Activated CD8-positive, alpha-beta memory T cell treated with anti-CD3 and anti-CD28 coated beads for 48 hours (primary cell): ENCODE results near the gene IGF1R.
"Not testable (repeated sequence)": the region's sequence is repeated elsewhere in the genome, so short reads cannot be mapped to it uniquely, and the experiment has no call there.

Experiments used
- DNase-seq, 3 experiments: peaks; one replicate each; pipeline ENCODE4 v3.0.0-alpha.2; 2020; ENCODE audit warnings: low read depth in 2 of 3, low spot score in 2 of 3

IGF1R gene

GRCh38 chr15:98981851-98982722, 333.7 kb downstream of the IGF1R start:
- DNase-seq = no peak

- no peak for DNase-seq
Observed at GRCh38 chr15:98983334-98983733, 335.0 kb downstream of the IGF1R start.

- no peak for DNase-seq
Observed at GRCh38 chr15:98986281-98986680, 337.9 kb downstream of the IGF1R start.

GRCh38 chr15:98994892-98995291, 346.6 kb downstream of the IGF1R start:
- DNase-seq = no peak

GRCh38 chr15:98996169-98996568, 347.8 kb downstream of the IGF1R start:
- no peak for DNase-seq

GRCh38 chr15:98996624-98997023, 348.3 kb downstream of the IGF1R start:
- DNase-seq = no peak

- DNase-seq = no peak
Observed at GRCh38 chr15:98997312-98997711, 349.0 kb downstream of the IGF1R start.

GRCh38 chr15:98997755-98998154, 349.4 kb downstream of the IGF1R start:
- DNase-seq = no peak

GRCh38 chr15:98998279-98998678, 349.9 kb downstream of the IGF1R start:
- no peak for DNase-seq

GRCh38 chr15:98999233-98999632, 350.9 kb downstream of the IGF1R start:
- no peak for DNase-seq

- DNase-seq = no peak
Observed at GRCh38 chr15:99002226-99002625, 353.9 kb downstream of the IGF1R start.

- DNase-seq = not testable (repeated sequence)
Observed at GRCh38 chr15:99003317-99003716, 355.0 kb downstream of the IGF1R start.

GRCh38 chr15:99004998-99005974, 356.9 kb downstream of the IGF1R start:
- not testable (repeated sequence) for DNase-seq

- no peak for DNase-seq
Observed at GRCh38 chr15:99006146-99006545, 357.8 kb downstream of the IGF1R start.

GRCh38 chr15:99006904-99007495, 358.7 kb downstream of the IGF1R start:
- no peak for DNase-seq

- DNase-seq = no peak
Observed at GRCh38 chr15:99009741-99010330, 361.5 kb downstream of the IGF1R start.

GRCh38 chr15:99010768-99011167, 362.4 kb downstream of the IGF1R start:
- DNase-seq = no peak
